K562 (cell line): ENCODE results near the gene COL26A1. TPM values are rescaled to one million over a fixed set of nuclear protein-coding genes. Genes with fewer than 3 reads are reported as not detected.

Source experiments
- CHD4 ChIP-seq: fragments of 200-600 bp; sonication (generic); IDR thresholded peaks from 3 replicates; pipeline ENCODE4 v1.6.1; 2012; ENCODE audit warnings: low read depth, mild to moderate bottlenecking, mixed read lengths, low read length, inconsistent platforms; ENCODE audit not compliant: insufficient read depth, insufficient replicate concordance, poor library complexity, severe bottlenecking
- DPF2 ChIP-seq: fragments of 450-650 bp; IDR thresholded peaks from 2 replicates; pipeline ENCODE4 v1.6.1; 2016
- ETV6 ChIP-seq, 3 experiments: fragments of 150-350 bp in 1 of 3; sonication (generic) in 1 of 3; formaldehyde crosslinking in 1 of 3; IDR thresholded peaks; 2 replicates each; pipeline versions ENCODE4 v1.6.1 to v1.8.0; 2014 to 2022; ENCODE audit warnings: borderline replicate concordance in 2 of 3, low read depth in 2 of 3, antibody characterized with exemption in 1 of 3, low read length in 1 of 3, mild to moderate bottlenecking in 1 of 3, missing genetic modification reagents in 1 of 3
- MGA ChIP-seq: fragments of 450-650 bp; IDR thresholded peaks from 2 replicates; pipeline ENCODE4 v1.6.1; 2016; ENCODE audit warnings: mild to moderate bottlenecking, moderate library complexity
- PHF8 ChIP-seq: fragments of 200-600 bp; sonication (generic); IDR thresholded peaks from 2 replicates; pipeline ENCODE4 v1.6.1; 2012; ENCODE audit warnings: mixed run types, mild to moderate bottlenecking, inconsistent platforms, low read length, moderate library complexity, borderline replicate concordance
- POLR2A ChIP-seq: fragments of 450-650 bp; conservative IDR thresholded peaks from 2 replicates; pipeline ENCODE4 v1.6.1; 2016
- SUPT5H ChIP-seq: fragments of 450-650 bp; IDR thresholded peaks from 2 replicates; pipeline ENCODE4 v1.6.1; 2016
- ZBTB33 ChIP-seq: sonication (generic); formaldehyde crosslinking; IDR thresholded peaks from 2 replicates; pipeline ENCODE4 v1.8.1; 2023; ENCODE audit warnings: mild to moderate bottlenecking, missing genetic modification reagents
- ZBTB34 ChIP-seq: fragments of 250-450 bp; sonication (Bioruptor Pico); IDR thresholded peaks from 2 replicates; pipeline ENCODE4 v1.8.0; 2021; ENCODE audit warnings: mild to moderate bottlenecking, moderate library complexity
- polyA plus RNA-seq, 8 experiments: library from polyadenylated mRNA; depleted of rRNA in 4 of 8; stranded (reverse) in 5 of 8; unstranded in 3 of 8; fragments of >200 nt; fragmentation: Nextera tagmentation in 2 of 8; fragmentation: Illumina TruSeq in 1 of 8; extraction: Ambion mirVana in 2 of 8; extraction: Trizol in 1 of 8; gene quantifications; 2 replicates each; pipeline versions ENCODE4 v1.2.1 to v1.2.3, GENCODE V29; 2011 to 2014; ENCODE audit warnings: inconsistent platforms in 1 of 8, missing spikeins in 1 of 8
- total RNA-seq, 7 experiments: library from RNA; depleted of rRNA in 6 of 7; stranded (reverse); fragments of >200 nt in 6 of 7; fragmentation: Illumina TruSeq in 2 of 7; extraction: Trizol in 2 of 7; gene quantifications; 2 replicates each; pipeline versions ENCODE4 v1.2.1 to v1.2.3, GENCODE V29; 2011 to 2021; ENCODE audit warnings: low replicate concordance in 1 of 7

Gene COL26A1
- total and polyA plus RNA-seq, 9 of the 15 experiments (the other 6 are each of a cell fraction or from before 2014, with no cell fraction given) = 0.04 to 0.39 (median 0.07) TPM; not detected in 5

DNA sequence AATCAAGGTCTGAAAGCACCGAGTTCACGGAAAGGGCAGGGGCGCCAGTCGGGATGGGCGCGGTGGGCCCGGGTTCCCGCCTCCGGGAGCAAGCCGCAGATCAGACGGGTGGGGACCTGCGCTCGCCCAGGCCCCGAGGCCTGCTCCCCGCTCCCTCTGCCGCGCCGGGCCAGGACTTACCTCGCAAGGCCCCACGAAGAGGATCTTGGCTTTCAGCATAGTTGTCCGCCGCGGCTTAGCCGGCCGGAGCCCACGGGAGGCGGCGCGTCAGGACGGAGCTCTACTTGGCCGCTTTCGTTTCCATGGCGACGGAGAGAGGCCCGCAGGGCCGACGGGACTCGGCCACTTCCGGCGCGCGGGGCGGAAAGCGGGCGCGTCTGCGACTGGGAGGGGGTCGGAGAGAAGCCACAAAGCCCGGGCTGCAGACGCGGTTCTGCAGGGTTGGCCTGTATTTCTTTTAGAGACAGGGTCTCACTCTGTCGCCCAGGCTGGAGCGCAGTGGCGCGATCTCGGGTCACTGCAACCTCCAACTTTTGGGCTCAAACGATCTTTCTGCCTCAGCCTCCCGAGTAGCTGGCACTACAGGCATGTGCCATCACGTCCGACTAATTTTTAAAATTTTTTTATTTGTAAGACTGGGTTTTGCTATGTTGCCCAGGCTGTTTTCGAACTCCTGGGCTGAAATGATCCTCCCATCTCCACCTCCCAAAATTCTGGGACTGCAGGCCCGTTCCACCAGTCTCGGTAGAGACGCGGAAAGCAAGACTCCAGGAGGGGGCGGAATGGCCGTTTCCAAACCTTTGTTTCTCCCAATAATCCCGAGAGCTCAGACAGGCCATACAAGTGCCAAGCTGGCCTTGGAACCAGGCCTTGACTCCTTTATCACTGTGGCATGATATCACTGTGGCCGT lies 40.9 kb upstream of the COL26A1 start, which contains the start of gene IFT22 (continued):
- TF ChIP-seq SUPT5H (peak; percentile 73), CHD4 (no peak), ZBTB33 (CRISPR knock-in tag) (no peak), PHF8 (peak; percentile 77), ZBTB34 (CRISPR knock-in tag) (no peak), POLR2A (peak; percentile 75), MGA (peak; percentile 46; the same call in 1 of the 2 replicates), DPF2 (no peak), ETV6 (IDR thresholded peaks at IDR 0.05; ENCODE audit: borderline replicate concordance in 1 of 2, low read depth in 2 of 2, low read length in 1 of 2) (no peak), ETV6 (CRISPR knock-in tag; IDR thresholded peaks at IDR 0.05; ENCODE audit: borderline replicate concordance) (no peak)
